Motor neuron (in vitro differentiated cells): ENCODE data around the gene AVEN. TPM values are rescaled to one million over a fixed set of nuclear protein-coding genes. Genes with fewer than 3 reads are reported as not detected.

ENCODE experiments used
- ATAC-seq, 8 experiments: fragments of 200-7000 bp; cut with Tn5 transposase; replicated peaks in 6 of 8; 2 replicates each; pipeline ENCODE4 v1.8.0; 2021; ENCODE audit warnings: mild to moderate bottlenecking in 8 of 8, moderate library complexity in 8 of 8
- H3K27ac ChIP-seq, 2 donors: fragments of 250-450 bp; sonication (Bioruptor Pico); 2 replicates each; pipeline ENCODE4 v1.9.0; 2021; ENCODE audit warnings: antibody characterized with exemption in 2 of 2, mild to moderate bottlenecking in 2 of 2, moderate library complexity in 1 of 2
- H3K4me1 ChIP-seq, 2 donors: fragments of 250-450 bp; sonication (Bioruptor Pico); replicated peaks in 1 of 2; 2 replicates each; pipeline ENCODE4 v1.6.1; 2021; ENCODE audit warnings: antibody characterized with exemption in 2 of 2, mild to moderate bottlenecking in 2 of 2, moderate library complexity in 1 of 2
- H3K4me3 ChIP-seq, 5 donors: fragments of 250-450 bp; sonication (Bioruptor Pico); 2 replicates each; pipeline ENCODE4 v1.9.0; 2021; ENCODE audit warnings: antibody characterized with exemption in 5 of 5, mild to moderate bottlenecking in 5 of 5, moderate library complexity in 4 of 5
- WGBS, 10 experiments: fragments of 450-650 bp; shearing (Covaris generic); methylation state at CpG; one replicate each; pipeline ENCODE4 v1.0.0; 2022; 5-methylcytosine and 5-hydroxymethylcytosine counted together
- in situ Hi-C, 9 experiments: fragments of 400-800 bp; cut with MboI; loops; one replicate each; pipeline ENCODE4 v1.15.0; 2021; ENCODE audit warnings: low sequenced_read_pairs in 9 of 9, low pct_unique_long_range_greater_than_20kb in 2 of 9; ENCODE audit not compliant: unreplicated experiment in 9 of 9
- total RNA-seq, 8 experiments: library from RNA; unstranded; fragments of 300-600 nt; gene quantifications; 2 replicates each; pipeline versions ENCODE4 v1.2.3 to v1.2.4, GENCODE V29; 2022

Gene AVEN
- total RNA-seq, 8 experiments from 2014 or later, result 3.0 to 22.3 (median 11.2) TPM

DNA sequence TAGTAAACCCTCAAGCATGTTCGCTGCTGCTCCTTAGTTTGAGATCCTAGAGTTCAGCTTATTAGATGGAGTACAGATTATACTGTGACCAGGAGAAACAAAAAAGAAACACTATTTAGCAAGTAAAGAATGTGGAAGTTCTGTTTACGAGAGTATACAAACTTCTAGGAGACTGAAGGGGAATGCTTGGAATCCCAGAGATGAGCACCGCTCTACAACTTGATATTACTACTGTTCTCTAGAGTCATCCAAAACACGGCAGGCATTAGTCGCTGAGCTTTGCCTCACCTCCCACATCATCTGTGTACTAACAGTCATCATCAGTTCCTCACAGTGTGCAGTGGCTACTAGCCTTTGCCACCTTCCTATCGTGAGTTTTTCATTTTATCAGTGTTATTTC is 192.1 kb downstream of the AVEN start:
- Histone ChIP-seq H3K4me3 (no peak overlapping the region), H3K27ac (no peak overlapping the region), H3K4me1 (no peaks in the 10 kb centered on the region)
- in situ Hi-C loops, result loop anchor here in 1 of 9 experiments (25.0 kb wide), 1 partner anchor 110 kb away; no protein-coding TSS in a partner anchor
- WGBS, 10 experiments, result 60 to 96% (median 79%) methylated on average over 1 to 6 of the region's 6 CpGs; no CpG with 5 or more reads in 1 of the 10 experiments
- ATAC-seq, result peak in 2 of 8 experiments; percentile 32 to 73

DNA sequence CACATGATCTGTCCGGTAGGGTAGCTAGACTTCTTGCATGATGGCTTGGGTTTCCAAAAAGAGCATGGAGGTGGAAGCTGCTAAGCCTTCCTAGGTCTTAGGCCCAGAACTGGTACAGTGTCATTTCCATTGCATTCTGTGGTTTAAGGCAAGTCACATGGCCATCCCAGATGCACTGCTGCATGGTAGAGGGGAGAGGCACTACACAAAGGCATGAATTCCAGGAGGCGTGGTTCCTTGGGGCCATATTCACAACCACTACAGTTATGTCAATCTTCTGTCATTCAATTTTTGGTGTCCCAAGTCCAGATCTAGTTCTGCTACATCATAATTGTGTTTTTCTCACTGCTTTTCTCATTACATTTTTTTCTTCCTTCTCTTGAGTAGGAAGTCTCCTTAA is 192.9 kb downstream of the AVEN start:
- in situ Hi-C loops, result loop anchor here in 1 of 9 experiments (25.0 kb wide), 1 partner anchor 109 kb away; no protein-coding TSS in a partner anchor
- ATAC-seq, result peak in 3 of 8 experiments; percentile 87 to 98 (median 97)
- WGBS, 10 experiments, result 60 to 100% (median 92%) methylated on average over 1 of the region's 2 CpGs; no CpG with 5 or more reads in 4 of the 10 experiments

DNA sequence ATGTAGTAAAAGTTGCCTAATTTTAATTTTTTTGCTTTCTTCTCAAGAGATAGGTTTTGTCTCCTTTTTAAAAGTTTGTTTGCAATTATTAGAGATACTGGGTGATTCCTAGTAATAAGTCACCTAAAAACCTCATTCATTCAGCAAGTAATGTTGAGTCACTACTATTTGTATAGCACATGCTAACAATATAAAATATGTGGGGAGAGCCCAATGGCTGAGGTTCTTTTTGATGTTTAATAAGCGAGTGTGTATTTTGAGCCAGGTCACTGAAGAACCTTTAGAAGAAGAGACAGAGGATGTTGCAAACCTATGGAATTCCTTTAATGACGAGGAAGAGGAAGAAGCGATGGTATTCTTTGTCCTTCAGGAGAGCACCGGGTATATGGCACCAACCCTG is 194.4 kb downstream of the AVEN start:
- in situ Hi-C loops, result loop anchor here in 1 of 9 experiments (25.0 kb wide), 1 partner anchor 107 kb away; no protein-coding TSS in a partner anchor
- Histone ChIP-seq H3K27ac (no peak overlapping the region), H3K4me1 (no peaks in the 10 kb centered on the region), H3K4me3 (no peak overlapping the region)
- WGBS, 10 experiments, result 51 to 100% (median 87%) methylated on average over 1 to 4 of the region's 4 CpGs; no CpG with 5 or more reads in 2 of the 10 experiments
- no peak for ATAC-seq

More for the DNA sequence above, 192.9 kb downstream of the AVEN start:
- Histone ChIP-seq H3K4me1 (no peaks in the 10 kb centered on the region), H3K27ac (no peak overlapping the region), H3K4me3 (no peak overlapping the region)

DNA sequence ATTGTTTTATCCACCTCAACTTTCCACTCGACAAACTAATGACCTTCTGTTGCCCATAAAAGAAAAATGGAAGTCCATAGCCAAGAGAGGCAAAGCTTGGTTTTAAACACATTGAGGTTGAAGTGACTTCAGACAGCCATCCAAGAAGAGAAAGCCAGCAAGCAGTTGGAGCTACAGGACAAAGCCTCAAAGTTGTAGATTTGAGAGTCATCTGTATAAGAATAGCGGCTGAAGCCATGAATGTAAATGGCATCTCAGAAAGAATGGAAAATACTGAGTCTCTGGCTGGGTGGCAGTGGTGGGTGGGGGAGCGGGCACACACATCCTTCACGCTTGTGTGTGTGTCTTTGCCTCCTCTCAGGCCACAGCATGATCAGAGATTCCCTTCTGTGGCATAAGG is 194.8 kb downstream of the AVEN start:
- no peak overlapping the region for H3K4me3 ChIP-seq

DNA sequence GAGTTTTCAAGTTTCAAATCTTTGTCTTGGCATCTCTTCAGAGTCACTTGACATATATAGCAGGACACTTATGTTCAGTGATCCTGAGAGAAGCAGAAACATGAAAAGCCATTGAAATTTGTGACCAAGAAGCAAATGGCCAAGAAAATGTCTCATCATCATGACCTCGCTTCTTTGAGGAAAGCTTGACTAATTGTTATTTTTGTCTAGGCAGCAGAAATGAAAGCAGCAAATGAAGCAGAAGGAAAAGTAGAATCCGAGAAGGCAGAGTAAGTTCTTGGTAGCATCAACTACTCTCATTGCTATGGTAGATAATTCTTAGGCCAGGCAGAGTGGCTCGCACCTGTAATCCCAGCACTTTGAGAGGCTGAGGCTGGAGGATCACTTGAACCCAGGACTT is 198.4 kb downstream of the AVEN start:
- WGBS, 10 experiments, result 52 to 100% (median 78%) methylated on average over 1 to 3 of the region's 3 CpGs
- Histone ChIP-seq H3K4me3 (no peak overlapping the region), H3K4me1 (peaks cover under 1 to 3% of the 10 kb centered on the region in 2 donors), H3K27ac (no peak overlapping the region)
- no peak for ATAC-seq
- in situ Hi-C loops, result loop anchor here in 1 of 9 experiments (25.0 kb wide), 1 partner anchor 103 kb away; no protein-coding TSS in a partner anchor

More for the DNA sequence above, 194.8 kb downstream of the AVEN start:
- ATAC-seq, result peak in 1 of 8 experiments; percentile 46
- 16 to 92% (median 47%) methylated on average over 1 to 4 of the region's 4 CpGs for WGBS, 10 experiments
- H3K27ac ChIP-seq, result no peak overlapping the region
- H3K4me1 ChIP-seq, result no peaks in the 10 kb centered on the region
- in situ Hi-C loops, result loop anchor here in 1 of 9 experiments (25.0 kb wide), 1 partner anchor 107 kb away; no protein-coding TSS in a partner anchor

DNA sequence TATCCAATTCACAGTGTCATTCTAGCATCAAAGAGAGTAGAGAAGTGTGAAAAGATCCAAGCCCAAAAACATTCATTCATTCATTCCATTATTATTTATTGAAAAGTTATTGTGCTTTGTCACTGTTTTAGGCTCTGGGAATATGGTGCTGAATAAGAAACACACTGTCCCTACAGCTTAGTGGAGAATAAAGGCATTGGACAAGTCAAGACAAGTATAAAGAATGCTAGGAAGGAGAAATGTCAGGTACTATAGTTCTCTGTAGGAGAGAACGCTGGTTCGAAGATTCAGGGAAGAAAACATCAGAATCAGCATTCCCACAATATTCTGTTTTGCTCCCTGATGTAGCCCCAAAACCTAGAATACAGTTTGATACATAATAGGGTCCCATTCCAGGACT is 199.5 kb downstream of the AVEN start:
- WGBS, 10 experiments, result 70 to 100% (median 94%) methylated on average over 2 of the region's 2 CpGs; no CpG with 5 or more reads in 2 of the 10 experiments
- Histone ChIP-seq H3K27ac (no peak overlapping the region), H3K4me3 (no peak overlapping the region), H3K4me1 (peaks cover 7 to 8% of the 10 kb centered on the region in 2 donors)
- in situ Hi-C loops, result loop anchor here in 1 of 9 experiments (25.0 kb wide), 1 partner anchor 102 kb away; no protein-coding TSS in a partner anchor
- no peak for ATAC-seq

DNA sequence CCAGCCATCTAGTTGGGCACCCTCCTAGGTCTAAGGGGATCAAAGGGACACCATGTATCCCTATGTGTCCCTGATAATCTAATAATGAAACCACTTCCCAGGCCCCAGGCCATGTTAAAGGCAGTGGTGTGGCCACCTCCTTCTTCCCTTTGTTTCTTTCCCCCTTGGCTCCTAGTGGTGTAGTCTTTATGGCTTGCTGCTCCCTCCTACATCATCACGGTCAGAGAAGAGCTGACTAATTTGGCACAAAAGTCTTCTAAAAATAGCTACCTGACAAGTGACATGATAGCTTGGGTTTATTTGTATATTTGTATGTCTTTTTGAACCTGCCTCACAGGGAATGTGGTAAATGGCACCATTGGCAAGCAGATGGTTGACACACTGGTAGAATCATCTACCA is 201.7 kb downstream of the AVEN start:
- Histone ChIP-seq H3K27ac (no peak overlapping the region), H3K4me3 (no peak overlapping the region), H3K4me1 (peaks cover 7 to 8% of the 10 kb centered on the region in 2 donors)
- in situ Hi-C loops, result loop anchor here in 1 of 9 experiments (25.0 kb wide), 1 partner anchor 100 kb away; no protein-coding TSS in a partner anchor
- WGBS, 10 experiments, result 57 to 100% (median 83%) methylated on average over 1 of the region's 1 CpG; no CpG with 5 or more reads in 5 of the 10 experiments
- ATAC-seq, result no peak

DNA sequence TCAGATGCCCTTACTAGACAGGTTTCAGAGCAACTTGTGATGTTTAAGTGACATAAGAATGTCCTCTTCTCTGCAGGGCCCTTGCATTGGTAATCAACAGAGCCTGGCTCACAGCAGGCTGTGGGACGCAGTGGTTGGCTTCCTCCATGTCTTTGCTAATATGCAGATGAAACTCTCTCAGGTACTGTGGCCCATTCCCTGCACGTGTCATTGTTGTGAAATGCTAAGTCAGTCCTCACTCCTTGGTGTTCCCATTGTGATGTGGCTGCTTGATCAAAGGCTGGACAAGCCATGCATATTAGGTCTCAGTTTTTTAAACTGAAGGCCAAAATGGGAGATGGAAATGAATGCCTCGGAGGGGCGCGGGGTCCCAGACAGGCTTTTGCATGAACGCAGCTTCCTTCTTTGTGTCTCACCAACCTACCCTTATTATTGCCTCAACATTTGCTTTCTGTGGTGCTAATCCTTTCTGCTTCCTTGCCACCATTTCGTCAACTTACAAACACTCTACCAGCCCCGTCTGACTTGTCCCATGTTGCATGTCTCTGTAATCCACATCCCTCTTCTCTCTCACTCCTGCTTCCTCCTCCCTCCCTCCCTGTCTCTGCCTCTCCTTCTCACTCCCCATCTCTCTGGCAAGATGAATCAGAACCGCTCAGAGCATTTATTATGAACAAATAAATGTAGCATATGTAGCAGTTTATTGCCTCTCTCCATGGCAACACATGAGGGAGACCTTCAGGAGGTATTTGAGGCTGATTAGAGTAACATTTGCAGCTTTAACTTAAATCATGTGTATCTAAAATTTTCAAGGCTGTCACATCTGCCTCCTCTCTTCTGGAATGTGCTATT is 203.9 kb downstream of the AVEN start:
- peak in 7 of 8 experiments; percentile 25 to 68 (median 47) for ATAC-seq
- Histone ChIP-seq H3K27ac (no peak overlapping the region), H3K4me3 (no peak overlapping the region), H3K4me1 (peaks cover 7 to 8% of the 10 kb centered on the region in 2 donors)
- WGBS, 10 experiments, result 0 to 55% (median 18%) methylated on average over 2 to 8 of the region's 9 CpGs
- in situ Hi-C loops, result loop anchor here in 1 of 9 experiments (25.0 kb wide), 1 partner anchor 98 kb away; no protein-coding TSS in a partner anchor

DNA sequence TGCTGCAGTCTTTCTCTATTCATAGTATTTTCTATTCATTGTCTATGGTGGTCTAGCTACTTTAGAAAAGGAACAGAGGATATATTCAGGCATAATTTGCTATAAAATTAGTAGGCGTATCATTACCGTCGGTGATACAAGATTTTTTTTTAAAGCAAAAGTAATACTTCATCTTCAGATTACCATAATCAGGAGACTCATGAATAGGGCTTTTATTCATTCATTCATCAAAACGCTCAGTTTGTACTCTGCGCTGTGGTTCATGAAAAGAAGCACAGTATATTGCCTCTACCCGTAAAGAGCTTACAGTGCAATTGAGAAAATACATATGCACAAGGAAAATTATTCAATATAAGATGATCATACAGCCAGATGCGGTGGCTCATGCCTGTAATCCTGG is 207.4 kb downstream of the AVEN start:
- 28 to 94% (median 87%) methylated on average over 2 to 7 of the region's 7 CpGs for WGBS, 10 experiments
- no peak overlapping the region for H3K4me3 ChIP-seq
- ATAC-seq, result peak in 1 of 8 experiments; percentile 25
- H3K4me1 ChIP-seq, result peaks cover 7 to 8% of the 10 kb centered on the region in 2 donors
- H3K27ac ChIP-seq, result no peak overlapping the region
- in situ Hi-C loops, result loop anchor here in 1 of 9 experiments (25.0 kb wide), 1 partner anchor 94 kb away; no protein-coding TSS in a partner anchor

DNA sequence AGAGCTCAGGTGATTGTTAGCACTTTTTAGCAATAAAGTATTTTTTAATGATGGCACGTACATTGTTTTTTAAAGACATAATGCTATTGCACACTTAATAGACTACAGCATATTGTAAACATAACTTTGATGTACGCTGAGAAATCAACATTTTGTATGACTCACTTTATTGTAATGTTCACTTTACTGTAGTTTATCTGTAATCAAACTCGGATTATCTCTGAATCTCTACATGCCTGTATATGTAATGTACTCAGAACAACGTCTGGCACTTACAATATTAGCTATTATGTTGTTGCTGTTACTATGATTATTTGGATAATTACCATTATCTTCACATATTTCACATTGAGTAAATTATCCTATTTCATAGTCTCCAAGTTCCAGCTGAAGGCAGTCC is 208.7 kb downstream of the AVEN start:
- H3K27ac ChIP-seq, result no peak overlapping the region
- in situ Hi-C loops, result loop anchor here in 1 of 9 experiments (25.0 kb wide), 1 partner anchor 93 kb away; no protein-coding TSS in a partner anchor
- WGBS, 10 experiments, result 7 to 100% (median 51%) methylated on average over 1 to 4 of the region's 4 CpGs
- no peak overlapping the region for H3K4me3 ChIP-seq
- peaks cover 3 to 4% of the 10 kb centered on the region in 2 donors for H3K4me1 ChIP-seq
- ATAC-seq, result no peak

DNA sequence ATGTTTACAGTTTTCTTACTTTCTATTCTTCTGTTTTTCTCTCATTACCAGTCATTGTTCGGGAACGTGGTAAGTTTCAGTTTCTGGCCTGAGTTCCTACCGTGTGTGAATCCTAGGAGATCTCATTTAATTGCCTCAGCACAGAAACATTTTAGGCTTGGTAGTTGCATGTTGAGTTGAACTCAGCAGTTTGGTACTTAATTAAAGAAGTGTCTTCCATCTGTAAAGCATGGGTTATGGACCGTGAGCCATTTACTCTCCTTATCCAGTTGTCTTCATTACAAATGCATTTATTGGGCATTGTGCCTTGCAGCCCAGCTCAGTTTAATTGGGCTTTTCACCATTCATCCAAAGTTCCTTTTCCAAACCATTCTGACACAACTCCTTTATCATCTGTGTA is 212.8 kb downstream of the AVEN start:
- in situ Hi-C loops, result loop anchor here in 1 of 9 experiments (25.0 kb wide), 1 partner anchor 89 kb away; no protein-coding TSS in a partner anchor
- H3K27ac ChIP-seq, result no peak overlapping the region
- H3K4me1 ChIP-seq, result no peaks in the 10 kb centered on the region
- WGBS, 10 experiments, result 54 to 95% (median 80%) methylated on average over 1 to 4 of the region's 4 CpGs; no CpG with 5 or more reads in 3 of the 10 experiments
- ATAC-seq, result no peak
- no peak overlapping the region for H3K4me3 ChIP-seq

DNA sequence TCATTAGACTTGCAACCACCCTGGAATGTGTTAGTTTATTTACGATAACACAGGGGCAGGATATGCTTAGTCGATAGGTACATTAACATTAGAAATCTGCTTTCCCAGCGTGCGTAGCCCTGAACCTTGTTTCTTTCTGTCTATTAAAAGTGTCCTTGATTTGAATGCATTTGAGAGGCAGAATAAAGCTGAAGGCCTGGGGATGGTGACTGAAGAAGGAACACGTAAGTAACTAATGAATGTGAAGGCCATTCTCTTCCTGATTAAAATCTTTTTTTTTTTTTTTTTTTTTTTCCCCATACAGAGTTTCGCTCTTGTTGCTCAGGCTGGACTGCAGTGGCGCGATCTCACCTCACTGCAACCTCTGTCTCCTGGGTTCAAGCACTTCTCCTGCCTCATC is 213.6 kb downstream of the AVEN start:
- ATAC-seq, result no peak
- Histone ChIP-seq H3K4me1 (no peaks in the 10 kb centered on the region), H3K27ac (no peak overlapping the region), H3K4me3 (no peak overlapping the region)
- in situ Hi-C loops, result loop anchor here in 1 of 9 experiments (25.0 kb wide), 1 partner anchor 88 kb away; no protein-coding TSS in a partner anchor
- 58 to 100% (median 80%) methylated on average over 1 to 8 of the region's 8 CpGs for WGBS, 10 experiments

DNA sequence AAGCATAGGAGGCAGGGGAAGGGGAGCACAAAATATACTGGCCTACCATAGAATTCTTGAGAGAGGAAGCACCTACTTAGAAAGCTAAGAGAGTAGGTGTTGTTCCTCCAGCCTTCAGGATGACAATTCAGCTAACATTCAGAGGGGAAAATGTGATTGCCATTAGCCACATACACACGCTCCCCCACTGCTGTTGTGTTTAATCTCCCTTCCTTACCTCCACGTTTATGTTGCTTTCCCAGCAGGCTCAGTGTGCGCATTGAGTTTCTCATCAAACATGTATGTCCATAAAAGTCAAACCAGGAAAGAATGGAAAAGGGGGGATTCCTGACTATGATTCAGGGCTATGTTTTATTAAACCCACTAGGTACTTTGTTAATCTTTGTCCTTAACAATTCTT is 215.9 kb downstream of the AVEN start:
- in situ Hi-C loops, result no loop called here
- no peak overlapping the region for H3K4me3 ChIP-seq
- H3K27ac ChIP-seq, result no peak overlapping the region
- no peaks in the 10 kb centered on the region for H3K4me1 ChIP-seq
- no peak for ATAC-seq
- 37 to 82% (median 47%) methylated on average over 1 to 3 of the region's 3 CpGs; no CpG with 5 or more reads in 3 of the 10 experiments for WGBS, 10 experiments
